Duodenal mucosa (tissue), 2 donors: Measurements from ENCODE around the gene TACC2.

ENCODE experiments used
- H3K27ac ChIP-seq: one replicate; pipeline ENCODE4 v1.7.0; 2013; ENCODE audit warnings: low read depth, low read length
- H3K27me3 ChIP-seq, 2 donors: one replicate each; pipeline ENCODE4 v1.7.0; 2013; ENCODE audit warnings: low read length in 2 of 2, control low read depth in 1 of 2; ENCODE audit not compliant: insufficient read depth in 2 of 2, control insufficient read depth in 1 of 2
- H3K36me3 ChIP-seq, 2 donors: one replicate each; pipeline ENCODE4 v1.7.0; 2013; ENCODE audit warnings: low read length in 2 of 2, control low read depth in 1 of 2; ENCODE audit not compliant: insufficient read depth in 2 of 2, control insufficient read depth in 1 of 2
- H3K4me1 ChIP-seq, 2 donors: one replicate each; pipeline ENCODE4 v1.7.0; 2013; ENCODE audit warnings: low read length in 2 of 2, control low read depth in 1 of 2; ENCODE audit not compliant: insufficient read depth in 2 of 2, control insufficient read depth in 1 of 2
- H3K4me3 ChIP-seq, 2 donors: one replicate each; pipeline ENCODE4 v1.7.0; 2013; ENCODE audit warnings: low read length in 2 of 2, low read depth in 1 of 2
- H3K9ac ChIP-seq, 2 donors: one replicate each; pipeline ENCODE4 v1.7.0; 2013; ENCODE audit warnings: low read length in 2 of 2, low read depth in 1 of 2
- H3K9me3 ChIP-seq, 2 donors: one replicate each; pipeline ENCODE4 v1.7.0; 2013; ENCODE audit warnings: low read length in 2 of 2, control low read depth in 1 of 2; ENCODE audit not compliant: control insufficient read depth in 1 of 2

The TACC2 gene, protein sequence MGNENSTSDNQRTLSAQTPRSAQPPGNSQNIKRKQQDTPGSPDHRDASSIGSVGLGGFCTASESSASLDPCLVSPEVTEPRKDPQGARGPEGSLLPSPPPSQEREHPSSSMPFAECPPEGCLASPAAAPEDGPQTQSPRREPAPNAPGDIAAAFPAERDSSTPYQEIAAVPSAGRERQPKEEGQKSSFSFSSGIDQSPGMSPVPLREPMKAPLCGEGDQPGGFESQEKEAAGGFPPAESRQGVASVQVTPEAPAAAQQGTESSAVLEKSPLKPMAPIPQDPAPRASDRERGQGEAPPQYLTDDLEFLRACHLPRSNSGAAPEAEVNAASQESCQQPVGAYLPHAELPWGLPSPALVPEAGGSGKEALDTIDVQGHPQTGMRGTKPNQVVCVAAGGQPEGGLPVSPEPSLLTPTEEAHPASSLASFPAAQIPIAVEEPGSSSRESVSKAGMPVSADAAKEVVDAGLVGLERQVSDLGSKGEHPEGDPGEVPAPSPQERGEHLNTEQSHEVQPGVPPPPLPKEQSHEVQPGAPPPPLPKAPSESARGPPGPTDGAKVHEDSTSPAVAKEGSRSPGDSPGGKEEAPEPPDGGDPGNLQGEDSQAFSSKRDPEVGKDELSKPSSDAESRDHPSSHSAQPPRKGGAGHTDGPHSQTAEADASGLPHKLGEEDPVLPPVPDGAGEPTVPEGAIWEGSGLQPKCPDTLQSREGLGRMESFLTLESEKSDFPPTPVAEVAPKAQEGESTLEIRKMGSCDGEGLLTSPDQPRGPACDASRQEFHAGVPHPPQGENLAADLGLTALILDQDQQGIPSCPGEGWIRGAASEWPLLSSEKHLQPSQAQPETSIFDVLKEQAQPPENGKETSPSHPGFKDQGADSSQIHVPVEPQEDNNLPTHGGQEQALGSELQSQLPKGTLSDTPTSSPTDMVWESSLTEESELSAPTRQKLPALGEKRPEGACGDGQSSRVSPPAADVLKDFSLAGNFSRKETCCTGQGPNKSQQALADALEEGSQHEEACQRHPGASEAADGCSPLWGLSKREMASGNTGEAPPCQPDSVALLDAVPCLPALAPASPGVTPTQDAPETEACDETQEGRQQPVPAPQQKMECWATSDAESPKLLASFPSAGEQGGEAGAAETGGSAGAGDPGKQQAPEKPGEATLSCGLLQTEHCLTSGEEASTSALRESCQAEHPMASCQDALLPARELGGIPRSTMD (N-terminal part only)

DNA sequence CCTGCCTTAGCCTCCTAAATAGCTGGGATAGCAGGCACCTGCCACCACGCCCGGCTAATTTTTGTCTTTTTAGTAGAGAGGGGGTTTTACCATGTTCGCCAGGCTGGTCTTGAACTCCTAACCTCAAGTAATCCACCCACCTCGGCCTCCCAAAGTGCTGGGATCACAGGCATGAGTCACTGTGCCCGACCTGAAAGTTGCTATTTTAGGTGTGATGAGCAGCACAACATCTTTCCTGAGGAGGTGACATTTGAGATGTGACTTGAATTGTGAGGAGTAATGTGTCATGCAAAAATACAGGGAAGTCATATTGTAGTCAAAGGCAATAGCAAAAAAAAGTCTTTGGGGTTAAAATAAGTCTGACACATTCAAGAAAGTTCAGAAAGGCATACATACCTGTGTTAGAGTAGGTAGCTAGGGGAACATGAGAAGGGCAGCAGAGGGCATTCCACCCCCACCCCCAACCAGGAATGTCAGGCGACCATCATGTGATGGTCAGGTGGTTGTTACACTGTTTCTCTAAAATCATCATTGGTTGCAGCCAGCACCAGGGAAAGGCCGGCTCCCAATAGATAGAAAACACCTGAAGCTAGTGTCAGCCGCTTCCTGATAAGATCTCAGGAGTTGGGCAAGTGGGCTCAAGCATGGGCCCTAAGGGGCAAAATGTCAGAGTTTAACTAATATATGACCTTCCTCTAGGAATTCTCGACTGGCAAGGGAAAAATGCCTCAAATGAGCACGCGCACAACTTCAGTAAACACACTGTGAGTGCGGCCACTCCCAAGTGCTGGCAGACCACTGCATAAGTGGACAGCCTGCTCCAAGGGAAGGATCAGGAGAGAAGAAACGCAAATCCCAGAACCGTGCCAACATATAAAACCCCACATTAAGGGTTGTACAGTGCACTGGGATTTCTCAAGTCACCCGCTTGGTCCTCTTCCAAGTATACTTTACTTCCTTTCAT is at the start of gene TACC2:
Gene TACC2 (plus strand): TSS at position 803 of the 964 bp plus-strand sequence. CDS start 32,819 bp downstream, outside the sequence.
- no peaks in the 10 kb centered on the region for H3K27me3 ChIP-seq
- peak within 1 kb of the TSS in 1 of 2 donors; percentile 4 for H3K4me3 ChIP-seq
- no peak within 1 kb of the TSS for H3K9ac ChIP-seq
- H3K4me1 ChIP-seq: peaks cover 3 to 7% of the 10 kb centered on the region in 2 donors
- H3K27ac ChIP-seq: no peak within 1 kb of the TSS
- H3K36me3 ChIP-seq: no peaks in the 10 kb centered on the region
- H3K9me3 ChIP-seq: peaks cover 8 to 9% of the 10 kb centered on the region in 2 donors

DNA sequence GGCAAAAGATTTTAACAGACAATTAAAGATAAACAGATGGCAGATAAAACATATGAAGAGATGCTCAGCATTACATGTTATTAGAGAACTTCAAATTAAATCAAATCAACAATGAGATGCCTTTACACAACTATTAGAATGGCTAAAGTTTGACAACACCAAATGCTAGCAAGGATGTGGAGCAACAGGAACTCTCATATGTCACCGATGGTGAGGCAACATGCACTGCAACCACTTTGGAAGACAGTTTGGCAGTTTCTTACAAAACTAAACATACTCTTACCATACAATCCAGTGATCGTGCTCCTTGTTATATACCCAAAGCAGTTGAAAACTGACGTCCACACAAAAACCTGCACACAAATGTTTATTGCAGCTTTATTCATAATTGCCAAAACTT is 47.4 kb upstream of the TACC2 start:
- Histone ChIP-seq H3K4me3 (no peak overlapping the region), H3K27ac (no peak overlapping the region), H3K9me3 (no peaks in the 10 kb centered on the region), H3K36me3 (no peaks in the 10 kb centered on the region), H3K4me1 (peaks cover 0 to 6% of the 10 kb centered on the region in 2 donors), H3K9ac (no peak overlapping the region), H3K27me3 (no peaks in the 10 kb centered on the region)

DNA sequence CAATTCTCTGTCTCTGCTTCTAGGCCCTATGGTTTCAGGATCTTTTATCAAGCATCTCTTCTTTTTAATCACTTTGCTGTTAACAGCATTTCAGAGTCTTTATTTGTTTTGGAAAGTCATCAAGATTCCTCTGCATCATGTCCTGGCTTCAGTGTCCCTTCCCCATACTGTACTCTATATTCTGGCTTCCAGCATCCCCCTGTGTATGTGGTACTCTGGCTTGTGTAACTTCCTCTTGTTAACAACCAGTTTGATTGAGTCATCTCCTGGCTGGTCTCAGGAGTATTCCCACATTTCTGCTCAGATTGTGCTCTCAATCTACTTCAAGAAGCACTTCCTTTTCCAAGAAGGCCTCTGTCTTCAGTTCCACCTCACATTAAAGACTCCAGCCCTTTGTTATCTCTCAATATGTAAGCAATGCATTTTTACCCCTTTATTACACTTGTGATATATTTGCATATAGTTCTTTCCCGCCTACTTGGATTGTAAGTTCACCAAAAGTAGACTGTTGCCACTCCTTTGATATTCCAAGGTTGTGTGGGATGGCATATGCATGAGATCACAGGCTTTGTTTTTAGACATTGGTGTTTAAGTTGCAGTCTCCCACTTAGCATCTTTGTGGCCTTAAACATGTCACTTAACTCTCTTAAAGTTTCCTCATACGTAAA is 46.1 kb upstream of the TACC2 start:
- H3K9ac ChIP-seq: no peak overlapping the region
- no peak overlapping the region for H3K27ac ChIP-seq
- no peaks in the 10 kb centered on the region for H3K9me3 ChIP-seq
- no peaks in the 10 kb centered on the region for H3K27me3 ChIP-seq
- peaks cover 0 to 6% of the 10 kb centered on the region in 2 donors for H3K4me1 ChIP-seq
- no peaks in the 10 kb centered on the region for H3K36me3 ChIP-seq
- no peak overlapping the region for H3K4me3 ChIP-seq

DNA sequence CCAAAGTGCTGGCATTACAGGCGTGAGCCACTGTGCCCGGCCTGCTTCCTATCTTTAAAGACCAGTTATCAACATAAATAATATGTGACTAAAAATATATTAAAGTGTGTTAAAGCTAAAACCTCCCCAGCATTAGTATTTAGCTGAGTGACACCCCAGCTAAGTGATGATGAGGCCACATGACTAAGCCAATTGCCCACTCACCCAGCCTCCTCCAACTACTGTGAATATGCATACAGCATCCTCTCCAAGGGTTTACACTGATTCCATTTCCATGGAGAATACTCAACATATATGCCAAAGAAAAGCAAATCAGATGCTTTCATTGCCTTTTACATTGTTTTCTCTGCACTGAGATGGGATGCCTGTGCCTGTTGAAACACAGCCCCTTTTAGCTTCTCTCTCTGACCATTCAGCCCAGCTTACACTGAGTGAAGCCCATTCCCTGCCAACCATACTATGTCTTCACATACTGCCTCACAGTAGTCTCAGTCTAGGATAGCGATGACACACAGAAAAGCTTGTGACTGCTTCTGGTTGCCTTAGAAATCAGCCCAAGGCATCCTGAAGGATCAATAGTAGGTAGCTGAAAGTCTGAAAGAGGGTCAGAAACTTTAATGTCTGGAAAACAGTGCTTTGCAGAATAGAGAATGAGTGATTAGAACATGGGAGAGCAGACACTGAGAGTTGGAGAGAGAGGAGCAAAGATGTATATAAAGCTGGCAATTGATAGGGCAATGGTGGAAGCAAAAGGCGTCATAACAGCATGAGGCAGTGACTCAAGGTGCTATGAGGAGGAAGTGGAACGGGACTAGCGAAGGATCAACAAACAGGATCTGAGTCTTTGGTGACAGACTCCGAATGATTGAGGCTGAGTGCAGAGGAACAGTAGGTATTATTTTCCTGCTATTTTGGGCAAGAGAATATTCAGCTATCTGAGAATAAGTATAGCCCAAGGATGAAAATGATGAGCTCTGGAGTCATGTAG is 41.3 kb upstream of the TACC2 start:
- Histone ChIP-seq H3K4me1 (peaks cover 0 to 5% of the 10 kb centered on the region in 2 donors), H3K27me3 (no peaks in the 10 kb centered on the region), H3K36me3 (no peaks in the 10 kb centered on the region), H3K4me3 (no peak overlapping the region), H3K27ac (no peak overlapping the region), H3K9ac (no peak overlapping the region), H3K9me3 (no peaks in the 10 kb centered on the region)

DNA sequence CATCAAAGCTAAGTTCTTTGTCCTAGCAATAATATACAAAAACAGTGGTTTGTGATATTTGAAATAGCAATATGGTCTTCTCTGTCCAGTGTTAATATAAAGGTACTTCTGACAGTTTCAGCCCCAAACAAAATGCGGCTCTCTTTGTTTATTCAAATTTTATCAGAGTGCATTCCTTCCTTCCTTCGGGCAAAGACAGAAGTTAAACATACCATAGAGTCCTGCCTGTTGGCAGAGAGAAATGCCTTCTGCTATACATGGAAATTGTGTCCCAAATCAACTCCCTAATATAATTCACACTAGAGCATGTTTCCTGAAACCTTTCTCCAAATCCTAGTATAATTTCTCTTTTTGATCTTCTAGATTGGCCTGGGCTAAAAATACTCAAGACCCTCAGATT is 39.9 kb upstream of the TACC2 start:
- H3K27ac ChIP-seq: no peak overlapping the region
- no peaks in the 10 kb centered on the region for H3K36me3 ChIP-seq
- no peaks in the 10 kb centered on the region for H3K9me3 ChIP-seq

DNA sequence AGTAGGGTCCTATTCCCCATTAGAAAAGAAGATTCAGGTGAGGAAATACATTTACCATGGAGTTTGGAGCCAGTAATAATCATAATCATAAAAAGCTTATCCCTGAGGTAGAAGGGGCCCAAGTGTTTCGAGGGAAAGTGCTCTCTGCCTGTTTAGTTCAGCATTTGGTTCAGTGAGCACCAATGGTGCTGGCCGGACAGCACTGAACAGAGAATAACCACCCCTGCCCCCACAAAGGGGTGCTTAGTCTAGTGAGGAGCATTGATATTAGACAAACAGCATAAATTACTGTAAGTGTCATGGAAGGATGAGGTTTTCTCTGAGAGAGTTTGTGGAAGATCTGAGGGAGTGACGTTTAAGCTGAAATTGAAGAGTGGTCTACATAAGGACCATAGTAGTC is 39.5 kb upstream of the TACC2 start:
- Histone ChIP-seq H3K4me1 (no peaks in the 10 kb centered on the region), H3K9me3 (no peaks in the 10 kb centered on the region), H3K27ac (no peak overlapping the region)

More for the DNA sequence above, 39.9 kb upstream of the TACC2 start:
- Histone ChIP-seq H3K9ac (no peak overlapping the region), H3K4me1 (no peaks in the 10 kb centered on the region), H3K4me3 (no peak overlapping the region), H3K27me3 (no peaks in the 10 kb centered on the region)

DNA sequence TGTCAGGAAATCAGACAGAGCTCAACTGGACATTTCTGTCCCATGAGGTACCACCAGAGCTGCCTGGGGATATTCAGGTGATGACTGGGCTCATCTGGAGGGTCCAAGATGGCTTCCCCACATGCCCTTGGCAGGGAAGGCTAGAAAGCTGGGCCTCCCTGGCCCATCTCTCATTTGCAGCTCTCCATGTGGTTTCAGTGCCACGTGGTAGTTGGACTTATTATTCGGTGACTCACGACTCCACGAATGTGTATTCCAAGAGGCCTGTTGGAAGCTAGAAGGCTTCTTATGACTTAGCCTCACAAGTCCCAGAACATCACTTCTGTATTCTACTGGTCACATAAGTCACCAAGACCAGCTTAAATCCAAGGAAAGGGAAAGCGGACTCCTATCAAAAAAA is 36.7 kb upstream of the TACC2 start:
- Histone ChIP-seq H3K27me3 (no peaks in the 10 kb centered on the region), H3K36me3 (peaks cover 0 to 11% of the 10 kb centered on the region in 2 donors), H3K27ac (no peak overlapping the region)

More for the DNA sequence above, 39.5 kb upstream of the TACC2 start:
- no peaks in the 10 kb centered on the region for H3K36me3 ChIP-seq
- H3K27me3 ChIP-seq: no peaks in the 10 kb centered on the region
- no peak overlapping the region for H3K4me3 ChIP-seq
- H3K9ac ChIP-seq: no peak overlapping the region

More for the DNA sequence above, 36.7 kb upstream of the TACC2 start:
- no peaks in the 10 kb centered on the region for H3K4me1 ChIP-seq
- H3K4me3 ChIP-seq: no peak overlapping the region
- no peaks in the 10 kb centered on the region for H3K9me3 ChIP-seq
- H3K9ac ChIP-seq: no peak overlapping the region
